HEK293 (cell line): ENCODE measurements around the gene ASCL2.
A peak's percentile ranks its signal among the peaks of the same experiment; 100 is the strongest.

Experiments used
- CTCF ChIA-PET: fragments of 350-600 bp; formaldehyde crosslinking; extraction: SDS; loops from one replicate; lab custom pipeline; 2021; ENCODE audit warnings: antibody characterized with exemption; lab: Yijun Ruan, JAX
- POLR2A ChIA-PET: fragments of 300-600 bp; formaldehyde crosslinking; extraction: SDS; loops from one replicate; lab custom pipeline; 2020; ENCODE audit warnings: antibody characterized with exemption, inconsistent platforms; lab: Yijun Ruan, JAX
- H3K27ac ChIP-seq: fragments of 200-500 bp; sonication (Bioruptor generic); 2 replicates; pipeline ENCODE4 v1.5.1; 2014; ENCODE audit warnings: low read depth, low read length, control low read depth, inconsistent platforms; ENCODE audit errors: extremely low read depth
- H3K36me3 ChIP-seq, 2 experiments: fragments of 200-500 bp in 1 of 2; sonication (Bioruptor generic) in 1 of 2; 1 replicate in 1 of 2; 2 replicates in 1 of 2; pipeline ENCODE4 v1.5.1; 2014 to 2017; ENCODE audit warnings: inconsistent platforms in 2 of 2, low read length in 2 of 2; ENCODE audit not compliant: control insufficient read depth in 2 of 2, insufficient read depth in 1 of 2
- H3K4me1 ChIP-seq: fragments of 200-500 bp; sonication (Bioruptor generic); 2 replicates; pipeline ENCODE4 v1.5.1; 2014; ENCODE audit warnings: mild to moderate bottlenecking, low read length, inconsistent platforms; ENCODE audit not compliant: control insufficient read depth, insufficient read depth
- H3K4me3 ChIP-seq: 2 replicates; pipeline ENCODE4 v1.5.1; 2011; ENCODE audit warnings: low read depth, mild to moderate bottlenecking, control low read depth, low read length, moderate library complexity
- H3K9me3 ChIP-seq: fragments of 200-500 bp; sonication (Bioruptor generic); 2 replicates; pipeline ENCODE4 v1.5.1; 2014; ENCODE audit warnings: low read depth, low read length, inconsistent platforms; ENCODE audit not compliant: control insufficient read depth, insufficient read depth
- GLI2 ChIP-seq: fragments of 450-650 bp; formaldehyde crosslinking; IDR thresholded peaks from 2 replicates; pipeline ENCODE4; 2017; ENCODE audit warnings: missing biosample characterization, missing genetic modification characterization, low read depth, borderline replicate concordance
- HOXD13 ChIP-seq: sonication (generic); formaldehyde crosslinking; IDR thresholded peaks from 2 replicates; pipeline ENCODE4 v1.8.0; 2022; ENCODE audit warnings: missing genetic modification reagents, borderline replicate concordance
- KLF7 ChIP-seq: fragments of 450-650 bp; formaldehyde crosslinking; IDR thresholded peaks from 2 replicates; pipeline ENCODE4 v1.5.1; 2016; ENCODE audit warnings: missing biosample characterization, missing genetic modification characterization, borderline replicate concordance
- REPIN1 ChIP-seq: fragments of 450-650 bp; formaldehyde crosslinking; IDR thresholded peaks from 2 replicates; pipeline ENCODE4 v1.5.1; 2017; ENCODE audit warnings: missing biosample characterization, missing genetic modification characterization, low read depth
- SP7 ChIP-seq: fragments of 450-650 bp; formaldehyde crosslinking; IDR thresholded peaks from 2 replicates; pipeline ENCODE4 v1.5.1; 2016; ENCODE audit warnings: missing biosample characterization, missing genetic modification characterization
- WT1 ChIP-seq: fragments of 450-650 bp; formaldehyde crosslinking; IDR thresholded peaks from 2 replicates; pipeline ENCODE4 v1.5.1; 2016; ENCODE audit warnings: missing biosample characterization, missing genetic modification characterization
- YY1 ChIP-seq: fragments of 450-650 bp; formaldehyde crosslinking; IDR thresholded peaks from 2 replicates; pipeline ENCODE4 v1.5.1; 2018; ENCODE audit warnings: missing biosample characterization, missing genetic modification characterization
- ZBTB17 ChIP-seq: fragments of 450-650 bp; formaldehyde crosslinking; IDR thresholded peaks from 2 replicates; pipeline ENCODE4 v1.5.1; 2016; ENCODE audit warnings: missing biosample characterization, missing genetic modification characterization
- ZBTB49 ChIP-seq: fragments of 450-650 bp; formaldehyde crosslinking; IDR thresholded peaks from 2 replicates; pipeline ENCODE4 v1.5.1; 2016; ENCODE audit warnings: missing biosample characterization, missing genetic modification characterization, low read depth
- ZNF155 ChIP-seq: fragments of 450-650 bp; formaldehyde crosslinking; IDR thresholded peaks from 2 replicates; pipeline ENCODE4 v1.5.1; 2016; ENCODE audit warnings: missing biosample characterization, missing genetic modification characterization
- ZNF174 ChIP-seq: fragments of 450-650 bp; formaldehyde crosslinking; IDR thresholded peaks from 2 replicates; pipeline ENCODE4 v1.5.0; 2017; ENCODE audit warnings: missing biosample characterization, mild to moderate bottlenecking, missing genetic modification characterization
- ZNF335 ChIP-seq: fragments of 450-650 bp; formaldehyde crosslinking; conservative IDR thresholded peaks from 2 replicates; pipeline ENCODE4 v1.5.1; 2016; ENCODE audit warnings: missing biosample characterization, missing genetic modification characterization
- ZNF354C ChIP-seq: fragments of 450-650 bp; formaldehyde crosslinking; IDR thresholded peaks from 2 replicates; pipeline ENCODE4 v1.5.1; 2016; ENCODE audit warnings: missing biosample characterization, missing genetic modification characterization, low read depth, borderline replicate concordance
- ZNF521 ChIP-seq: fragments of 450-650 bp; formaldehyde crosslinking; IDR thresholded peaks from 2 replicates; pipeline ENCODE4 v1.5.1; 2017; ENCODE audit warnings: missing biosample characterization, mild to moderate bottlenecking, missing genetic modification characterization
- ZNF530 ChIP-seq: fragments of 450-650 bp; formaldehyde crosslinking; IDR thresholded peaks from 2 replicates; pipeline ENCODE4 v1.5.1; 2016; ENCODE audit warnings: low read depth, missing biosample characterization, missing genetic modification characterization
- ZNF571 ChIP-seq: fragments of 450-650 bp; formaldehyde crosslinking; IDR thresholded peaks from 2 replicates; pipeline ENCODE4 v1.5.0; 2017; ENCODE audit warnings: missing biosample characterization, missing genetic modification characterization
- ZNF585B ChIP-seq: fragments of 450-650 bp; formaldehyde crosslinking; IDR thresholded peaks from 2 replicates; pipeline ENCODE4 v1.5.1; 2016; ENCODE audit warnings: missing biosample characterization, missing genetic modification characterization
- ZNF610 ChIP-seq: fragments of 450-650 bp; formaldehyde crosslinking; IDR thresholded peaks from 2 replicates; pipeline ENCODE4 v1.5.1; 2016; ENCODE audit warnings: missing biosample characterization, missing genetic modification characterization, borderline replicate concordance
- ZNF677 ChIP-seq: fragments of 450-650 bp; IDR thresholded peaks from 2 replicates; pipeline ENCODE4 v1.5.0; 2018; ENCODE audit warnings: missing biosample characterization, mild to moderate bottlenecking, missing genetic modification characterization, moderate library complexity
- ZNF747 ChIP-seq: fragments of 450-650 bp; formaldehyde crosslinking; IDR thresholded peaks from 2 replicates; pipeline ENCODE4 v1.5.1; 2016; ENCODE audit warnings: missing biosample characterization, missing genetic modification characterization
- ZNF776 ChIP-seq: fragments of 450-650 bp; formaldehyde crosslinking; IDR thresholded peaks from 2 replicates; pipeline ENCODE4 v1.5.0; 2017; ENCODE audit warnings: missing biosample characterization, missing genetic modification characterization, borderline replicate concordance
- ZNF785 ChIP-seq: fragments of 450-650 bp; formaldehyde crosslinking; IDR thresholded peaks from 2 replicates; pipeline ENCODE4 v1.5.1; 2016; ENCODE audit warnings: missing biosample characterization, missing genetic modification characterization
- ZNF791 ChIP-seq: fragments of 450-650 bp; formaldehyde crosslinking; IDR thresholded peaks from 2 replicates; pipeline ENCODE4 v1.5.1; 2016; ENCODE audit warnings: missing biosample characterization, missing genetic modification characterization

ASCL2 gene

GRCh38 chr11:2272946-2273280 lies 2.5 kb upstream of the ASCL2 start:
- ChIA-PET CTCF (interaction anchor here (0.6 kb wide), 1 partner anchor 1425 kb away, joined by 3 read pairs; no protein-coding TSS in a partner anchor), POLR2A (no interaction called here)
- no peak overlapping the region for H3K4me3 ChIP-seq
- no peaks in the 10 kb centered on the region for H3K4me1 ChIP-seq
- no peaks in the 10 kb centered on the region for H3K36me3 ChIP-seq
- TF ChIP-seq ZNF747 (no peak), ZNF791 (no peak), ZNF354C (no peak), ZNF776 (no peak), ZNF155 (tag by site-specific recombination) (no peak), KLF7 (no peak), ZNF610 (tag by site-specific recombination) (no peak), REPIN1 (tag by site-specific recombination) (no peak), GLI2 (tag by site-specific recombination) (no peak), YY1 (tag by site-specific recombination) (no peak), ZNF521 (tag by site-specific recombination) (no peak), ZNF530 (tag by site-specific recombination) (no peak), ZNF677 (tag by site-specific recombination) (no peak), ZNF785 (no peak), HOXD13 (CRISPR knock-in tag) (no peak), ZNF585B (tag by site-specific recombination) (no peak), ZNF174 (tag by site-specific recombination) (no peak), SP7 (tag by site-specific recombination) (no peak)
- no peaks in the 10 kb centered on the region for H3K9me3 ChIP-seq
- H3K27ac ChIP-seq: no peak overlapping the region

GRCh38 chr11:2272228-2272945 lies 2.0 kb upstream of the ASCL2 start:
- ChIA-PET POLR2A (no interaction called here), CTCF (no interaction called here)

More at GRCh38 chr11:2272228-2272945, 2.0 kb upstream of the ASCL2 start:
- Histone ChIP-seq H3K4me3 (no peak overlapping the region), H3K27ac (no peak overlapping the region), H3K36me3 (no peaks in the 10 kb centered on the region), H3K4me1 (no peaks in the 10 kb centered on the region)
- TF ChIP-seq WT1 (tag by site-specific recombination) (no peak), ZNF335 (tag by site-specific recombination) (no peak), ZNF571 (no peak), ZBTB17 (0 out of 2 replicates have a peak, but pooled peaks have one; percentile 22), ZBTB49 (tag by site-specific recombination) (no peak)
- TF ChIP-seq, all 188 proteins: peak for 1
- H3K9me3 ChIP-seq: no peaks in the 10 kb centered on the region
